ENCODE data around the gene DSCAML1.

Gene DSCAML1

GRCh38 chr11:117481885-117482284, 315.1 kb downstream of the DSCAML1 start:
- DNase-seq: no peak

DNA sequence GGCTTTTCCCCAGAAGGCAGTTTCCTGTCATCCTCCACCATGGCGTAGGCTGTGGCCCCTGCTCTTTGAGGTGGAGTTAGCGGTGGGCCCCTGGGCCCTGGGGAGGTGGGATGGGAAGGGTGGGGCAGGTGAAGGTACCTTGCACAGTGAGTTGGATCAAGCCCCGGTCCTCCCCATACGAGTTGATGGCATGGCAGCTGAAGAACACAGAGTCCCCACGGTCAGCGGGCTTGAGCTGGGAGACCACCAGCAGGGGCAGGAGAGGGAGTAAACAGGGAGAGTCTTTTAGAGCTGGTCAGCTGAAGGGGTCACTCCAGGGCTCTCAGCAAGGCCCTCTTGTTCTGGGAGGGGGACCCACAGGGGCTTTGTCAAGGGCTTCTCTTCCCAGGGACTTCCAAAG, 316.0 kb downstream of the DSCAML1 start:
- DNase-seq: no peak

DNA sequence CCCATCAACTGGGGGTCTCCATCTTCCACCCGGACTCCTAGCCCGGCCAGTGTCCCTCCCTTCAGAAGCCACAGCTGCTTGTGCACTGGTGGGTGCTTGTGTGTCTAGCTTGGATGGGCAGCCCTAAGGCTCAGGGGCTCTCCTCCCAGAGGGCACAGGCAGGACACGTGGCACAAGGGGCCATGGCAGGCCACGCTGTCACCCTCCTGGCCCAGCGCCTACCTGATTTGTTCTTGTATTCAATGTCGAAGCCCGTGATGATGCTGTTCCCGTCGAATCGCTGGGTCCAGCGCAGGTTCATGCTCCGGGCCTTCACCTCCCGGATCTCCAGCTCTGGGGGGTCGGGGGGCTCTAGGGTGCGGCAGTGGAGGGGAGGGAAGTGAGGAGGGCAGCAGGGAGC, 316.8 kb downstream of the DSCAML1 start:
- DNase-seq: no peak

GRCh38 chr11:117479372-117479771, 317.6 kb downstream of the DSCAML1 start:
- DNase-seq: peak; percentile 36

GRCh38 chr11:117478926-117479325, 318.1 kb downstream of the DSCAML1 start:
- DNase-seq: no peak

DNA sequence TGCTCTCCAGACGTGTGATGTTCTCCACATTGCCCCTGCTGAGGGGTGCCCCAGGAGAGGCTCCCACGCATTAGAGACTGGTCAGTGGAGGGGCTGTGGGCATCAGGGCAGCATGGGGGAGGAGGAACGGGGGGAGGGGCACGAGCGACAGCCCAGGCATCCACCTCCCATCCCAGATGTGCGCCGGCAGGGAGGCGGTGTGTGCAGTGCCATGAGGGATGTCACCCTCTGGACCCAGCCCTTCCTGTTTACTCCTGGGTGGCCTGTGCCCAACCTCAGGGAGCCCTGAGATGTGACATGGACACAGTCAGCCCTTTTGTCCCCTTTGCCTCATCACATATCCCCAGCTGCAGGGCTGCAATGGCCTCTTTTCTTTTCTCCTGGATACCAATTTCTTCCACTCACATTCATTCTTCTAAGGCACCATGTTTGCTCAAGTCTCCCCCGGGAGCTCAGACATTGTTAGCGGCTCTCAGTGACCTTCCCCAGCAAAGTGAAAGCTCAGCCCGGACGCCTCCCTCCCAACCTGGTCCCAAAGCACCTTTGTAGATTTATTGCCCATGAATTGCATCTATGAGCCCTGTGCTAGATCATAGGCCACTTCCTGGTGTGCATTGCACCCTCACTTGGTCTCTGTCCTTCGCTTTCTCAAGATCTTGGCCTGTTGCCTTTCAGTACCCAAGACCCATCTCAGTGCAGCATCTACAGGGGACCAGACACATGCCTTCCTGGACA, 318.7 kb downstream of the DSCAML1 start:
- no peak for DNase-seq

GRCh38 chr11:117477721-117478120, 319.3 kb downstream of the DSCAML1 start:
- DNase-seq: no peak

DNA sequence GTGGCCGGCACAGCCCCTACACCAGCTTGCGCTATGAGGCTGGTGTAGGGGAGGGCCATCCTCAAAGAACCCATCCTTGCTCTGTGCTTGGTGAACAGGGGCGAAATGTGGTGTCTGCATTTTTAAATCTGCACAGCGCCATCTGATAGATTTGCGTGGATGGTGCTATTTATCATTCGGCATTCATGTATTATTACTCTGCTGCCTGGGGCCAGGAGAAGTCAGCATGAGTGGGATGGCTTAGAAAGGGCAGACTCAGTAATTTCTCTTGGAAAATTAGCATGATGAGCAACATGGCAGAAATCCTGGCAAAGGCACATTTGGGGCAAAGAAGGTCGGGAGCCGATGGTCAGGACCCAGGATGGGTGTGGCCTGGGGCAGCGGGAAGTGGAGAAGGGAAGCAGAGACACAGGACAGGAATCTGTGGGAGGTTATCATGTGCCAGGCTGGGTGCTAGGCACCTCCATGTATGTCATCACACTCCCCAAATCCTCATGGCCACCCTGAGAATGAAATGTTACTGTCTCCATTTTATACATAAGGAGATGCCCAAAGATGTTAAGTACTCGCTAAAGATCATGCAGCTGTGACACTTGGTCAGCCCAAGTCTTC, 320.4 kb downstream of the DSCAML1 start:
- DNase-seq: no peak

DNA sequence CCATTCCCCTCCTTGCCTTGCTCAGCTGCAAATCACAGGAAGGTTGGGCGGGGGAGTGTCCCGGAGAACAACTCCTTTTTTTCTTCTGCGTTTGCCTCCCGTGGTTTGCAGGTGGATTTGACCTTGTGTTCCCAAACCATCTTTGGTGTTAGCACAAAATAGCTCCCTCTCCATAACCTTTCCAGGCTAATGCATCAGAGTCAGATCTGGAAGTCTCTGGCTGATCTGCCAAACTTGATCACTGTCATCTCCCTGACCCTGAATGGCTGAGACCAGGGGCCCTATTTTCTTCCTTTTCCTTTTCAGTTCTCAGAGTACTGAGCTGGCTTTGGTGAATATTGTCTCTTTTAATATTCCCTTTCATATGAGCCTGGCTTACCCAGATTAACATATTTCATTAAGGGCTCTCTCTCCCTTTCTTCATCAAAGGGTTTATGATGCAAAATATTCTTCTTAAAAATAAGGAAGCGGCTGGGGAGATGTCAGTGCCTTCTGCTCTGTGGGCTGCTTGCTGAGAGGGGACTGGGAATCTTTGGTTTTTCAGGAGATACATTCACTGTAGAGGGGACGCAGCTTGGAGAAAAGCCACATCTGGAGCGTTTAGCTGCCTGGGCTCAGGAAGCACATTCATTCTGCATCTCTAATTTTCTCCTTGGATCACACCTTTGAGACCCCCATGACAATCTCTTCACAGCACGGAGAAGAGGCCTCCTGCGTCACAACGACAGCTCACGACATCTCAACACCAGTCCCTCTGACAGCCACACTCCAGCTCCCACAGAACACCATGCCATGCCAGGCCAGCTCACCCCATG, 321.1 kb downstream of the DSCAML1 start:
- no peak for DNase-seq

DNA sequence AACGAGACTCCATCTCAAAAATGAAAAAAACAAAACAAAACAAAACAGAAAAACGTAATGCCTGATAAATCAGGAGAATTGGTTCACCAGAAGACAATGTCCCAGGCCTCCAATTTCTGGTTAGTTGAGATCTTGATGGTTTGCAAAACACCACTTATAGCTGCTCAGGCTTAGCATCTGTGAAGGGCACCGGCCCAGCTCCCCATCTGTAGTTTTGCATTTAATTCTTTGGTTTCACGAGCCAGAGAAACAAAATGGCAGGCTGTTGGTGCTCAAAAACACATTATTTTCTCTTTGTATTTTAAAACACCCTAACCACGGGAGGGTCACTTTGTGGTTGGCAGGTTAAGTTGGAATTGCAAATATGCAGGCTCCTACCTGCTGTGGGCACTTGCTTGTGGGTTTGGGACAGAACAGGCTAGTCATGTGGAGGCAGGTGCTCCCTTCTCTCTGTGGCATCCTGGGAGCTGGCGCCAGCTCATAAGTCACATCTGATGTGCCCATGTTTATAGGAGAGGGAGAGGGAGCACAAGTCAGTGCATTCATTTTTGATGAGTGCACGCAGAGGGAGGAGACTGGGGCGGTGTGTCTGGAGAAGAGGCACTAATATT, 323.4 kb downstream of the DSCAML1 start:
- no peak for DNase-seq

DNA sequence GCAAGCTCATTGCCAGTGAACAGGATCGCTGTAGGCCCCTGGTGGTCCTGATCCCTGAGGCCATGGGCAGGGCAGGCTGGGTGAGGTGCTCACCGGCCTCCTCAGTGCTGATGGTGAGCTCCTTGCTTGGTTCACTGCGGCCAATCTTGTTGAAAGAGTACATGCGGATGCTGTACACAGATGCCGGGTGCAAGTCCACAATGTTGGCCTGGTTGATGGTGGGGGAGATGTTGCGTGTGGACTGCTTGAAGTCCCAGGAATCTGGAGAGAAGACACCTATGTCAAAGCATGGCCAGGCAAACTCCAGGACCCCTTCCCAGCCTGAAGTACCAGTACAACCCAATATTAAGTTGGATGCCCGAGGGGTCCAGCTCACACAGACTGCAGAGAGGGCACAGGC, 325.2 kb downstream of the DSCAML1 start:
- no peak for DNase-seq

DNA sequence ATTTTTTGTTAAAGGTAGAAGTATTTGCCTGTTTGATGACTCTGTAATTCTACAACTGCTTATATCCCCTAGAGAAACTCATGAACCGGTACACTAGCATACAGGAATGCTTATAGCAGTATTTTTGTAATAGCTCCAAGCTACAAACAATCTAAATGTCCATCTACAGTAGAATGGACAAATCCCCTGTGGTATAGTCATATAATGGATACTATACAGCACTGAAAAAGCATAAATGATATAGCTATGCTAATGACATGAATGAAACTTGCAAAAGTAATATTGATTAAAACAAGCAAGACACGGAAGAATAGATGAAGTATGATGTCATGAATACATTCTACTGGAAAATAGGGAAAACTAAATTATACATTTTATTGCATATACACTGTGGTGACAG, 326.4 kb downstream of the DSCAML1 start:
- no peak for DNase-seq

DNA sequence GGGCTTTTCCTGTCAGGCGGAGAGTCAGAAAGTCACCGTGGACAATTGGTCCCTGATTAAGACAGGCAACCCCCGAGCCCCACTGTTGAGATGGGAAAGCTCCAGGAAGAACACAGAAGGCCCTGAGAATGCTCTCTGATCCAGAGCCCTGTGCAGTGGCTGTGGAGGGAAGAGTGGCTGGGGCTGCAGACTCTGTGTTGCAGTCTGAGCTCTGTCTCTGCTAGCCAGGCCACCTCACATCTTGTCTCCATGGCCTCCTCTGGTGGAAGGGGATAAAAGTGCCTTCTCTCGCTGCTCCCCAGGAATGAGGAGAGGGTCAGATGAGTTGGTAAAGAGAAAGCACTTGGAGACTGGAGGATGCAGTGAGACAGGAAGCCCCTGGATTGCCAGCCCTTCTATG, 328.1 kb downstream of the DSCAML1 start:
- DNase-seq: no peak

DNA sequence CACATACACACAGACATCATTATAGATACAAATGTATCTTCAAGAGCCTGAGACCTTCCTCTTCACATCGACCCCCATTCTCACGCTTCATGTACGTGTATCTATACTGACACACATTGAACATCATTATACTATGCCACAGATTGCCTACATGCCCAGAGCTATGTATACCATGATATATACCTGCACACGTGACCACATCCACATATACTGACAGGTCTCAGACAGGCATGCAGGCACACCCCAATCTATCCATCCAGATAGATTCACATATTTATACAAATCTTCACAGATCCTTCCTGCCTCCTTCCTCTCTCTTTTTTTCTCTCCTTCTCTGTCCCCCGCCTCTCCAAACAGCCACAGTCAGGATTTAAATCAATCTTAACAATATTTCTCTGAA, 329.2 kb downstream of the DSCAML1 start:
- DNase-seq: no peak

DNA sequence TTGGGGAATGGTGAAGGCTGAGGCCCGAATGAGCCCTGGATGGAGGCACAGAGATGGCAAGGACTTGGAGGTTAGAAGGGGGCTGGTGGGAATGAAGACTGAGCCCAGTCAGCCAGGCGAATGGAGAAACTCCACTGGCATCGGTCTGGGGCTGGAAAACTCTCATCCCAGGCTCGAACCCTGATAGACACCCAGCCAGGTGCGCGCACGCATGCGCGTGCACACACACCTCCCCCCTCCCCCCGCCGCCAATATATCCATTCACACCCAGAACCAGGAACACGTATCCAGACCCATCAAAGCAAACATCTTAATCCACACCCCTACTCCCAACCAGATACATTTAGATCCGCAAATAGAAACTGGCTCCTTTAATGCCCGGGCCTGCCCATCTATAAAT, 330.1 kb downstream of the DSCAML1 start:
- DNase-seq: no peak

DNA sequence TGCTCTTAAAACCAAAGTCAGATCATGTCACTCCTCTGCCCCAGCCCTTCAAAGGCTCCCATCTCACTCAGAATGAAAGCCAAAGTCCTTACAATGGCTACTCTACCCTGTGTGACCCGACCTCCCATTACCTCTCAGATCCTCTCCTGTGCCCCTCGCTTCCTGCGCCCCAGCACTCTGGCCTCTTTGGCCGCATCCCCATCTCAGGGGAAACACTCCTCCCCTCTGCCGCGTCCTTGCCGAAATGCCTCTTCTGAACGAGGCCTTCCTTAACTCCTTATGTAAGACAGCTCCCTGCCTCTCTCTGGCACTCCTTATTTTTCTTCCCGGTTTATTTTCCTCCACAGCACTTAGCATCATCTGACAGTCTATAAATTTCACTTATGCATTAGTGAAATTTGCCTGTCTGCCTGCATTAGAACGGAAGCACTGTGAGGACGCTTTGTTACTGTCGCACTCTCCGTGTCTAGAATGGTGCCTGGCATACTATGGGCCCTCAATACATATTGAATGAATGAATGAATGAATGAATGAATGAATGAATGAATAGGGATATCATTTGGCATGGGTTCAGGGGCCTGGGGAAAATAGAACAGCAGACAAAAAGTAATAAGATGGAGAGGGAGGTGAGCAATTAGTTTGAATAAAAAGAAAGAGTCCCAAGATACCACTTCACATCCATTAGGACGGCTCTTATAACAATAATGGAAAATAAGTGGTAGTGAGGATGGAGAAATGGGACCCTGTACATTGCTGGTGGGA, 331.6 kb downstream of the DSCAML1 start:
- no peak for DNase-seq

DNA sequence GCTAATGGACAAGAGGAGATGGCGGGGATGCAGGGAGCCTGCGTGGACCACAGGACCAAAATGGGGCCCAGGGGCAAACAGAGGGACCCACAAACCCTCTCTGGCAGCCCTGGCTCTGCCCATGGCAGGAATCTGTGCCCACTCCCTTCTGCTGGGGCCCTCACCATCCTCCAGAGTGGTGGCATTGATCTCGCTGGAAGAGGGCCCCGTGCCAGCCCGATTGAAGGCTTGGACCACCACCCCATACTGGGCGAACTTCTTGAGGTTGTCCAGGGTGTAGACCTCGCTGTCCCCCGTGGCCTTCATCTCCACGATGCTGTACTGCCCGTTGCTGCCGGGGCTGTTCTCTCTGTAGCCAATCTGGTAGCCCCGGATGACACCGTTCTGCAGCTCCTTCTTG, 332.2 kb downstream of the DSCAML1 start:
- DNase-seq: no peak

DNA sequence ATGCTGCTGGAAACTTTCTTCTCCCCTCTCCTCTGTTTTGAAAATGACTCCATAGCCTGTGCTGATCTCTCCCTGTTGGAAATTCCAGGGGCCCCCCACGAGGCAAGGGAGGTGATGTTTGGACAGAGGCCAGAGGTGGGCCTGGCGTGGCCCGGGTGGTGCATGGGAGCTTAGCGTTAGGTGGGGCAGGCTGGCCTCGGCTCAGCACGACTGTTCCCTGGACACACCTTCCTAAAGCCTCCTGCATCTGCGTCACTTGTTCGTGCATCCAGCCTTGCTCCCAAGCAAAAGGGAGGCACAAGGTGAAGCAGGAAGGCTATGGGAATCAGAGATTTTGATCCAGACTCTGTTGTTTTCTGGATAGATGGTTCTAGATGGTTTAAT, 334.2 kb downstream of the DSCAML1 start:
- DNase-seq: no peak

DNA sequence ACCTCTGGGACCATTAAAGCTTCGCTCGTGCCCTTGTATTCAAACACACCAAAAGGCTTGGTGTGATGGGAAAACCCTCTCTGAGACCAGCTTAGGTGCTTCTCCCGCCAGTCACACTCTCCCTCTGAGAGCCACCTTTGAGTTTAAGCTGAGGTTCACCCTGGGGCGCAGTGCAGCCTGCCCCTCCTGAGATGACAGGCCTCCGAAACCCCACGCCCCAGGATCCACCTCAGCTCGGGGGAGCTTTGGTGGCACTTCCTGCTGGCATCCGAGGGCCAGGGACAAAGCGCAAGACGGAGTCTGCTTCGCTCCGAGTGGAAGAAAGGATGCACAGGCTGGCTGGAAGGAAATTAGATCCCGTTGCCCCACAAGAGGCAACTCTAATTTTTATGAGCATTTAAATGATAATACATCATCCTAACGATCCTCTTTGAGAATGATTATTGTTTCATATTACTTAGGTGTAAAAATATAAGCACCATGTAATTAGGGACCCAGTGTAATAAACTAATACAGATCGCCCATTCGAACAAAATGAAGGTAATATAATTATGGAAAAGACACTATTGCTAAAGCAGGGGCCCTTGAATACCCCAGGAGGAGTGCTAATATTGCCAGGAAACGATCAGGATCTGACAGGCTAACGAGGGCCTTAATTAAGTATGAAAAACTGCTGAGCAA, 334.7 kb downstream of the DSCAML1 start:
- no peak for DNase-seq

GRCh38 chr11:117461396-117462182, 335.4 kb downstream of the DSCAML1 start:
- DNase-seq: no peak

DNA sequence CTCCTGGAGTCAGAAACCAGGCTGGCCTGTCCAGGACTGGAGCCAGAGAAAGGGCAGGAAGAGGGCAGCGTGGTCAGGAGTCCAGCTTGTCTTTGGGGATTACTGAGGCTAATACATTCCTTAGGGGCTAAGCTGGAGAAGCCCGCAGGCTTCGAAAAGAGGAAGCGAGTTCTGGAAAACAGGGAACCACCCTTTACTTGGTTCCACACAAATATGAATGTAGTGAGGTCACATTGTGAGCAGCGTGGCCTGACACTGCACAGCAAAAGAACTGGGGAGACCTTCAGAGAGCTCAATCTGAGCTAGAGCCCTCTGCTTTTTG, 337.1 kb downstream of the DSCAML1 start:
- no peak for DNase-seq

All from stimulated activated CD4-positive, alpha-beta T cell treated with anti-CD3 and anti-CD28 coated beads, Interleukin-15, amount 100 ng/mL, for 24 hours (primary cell).